Hepatocyte (in vitro differentiated cells): Measurements from ENCODE around the gene DLL1.

Experiments used
- CTCF ChIP-seq: fragments of 200-600 bp; sonication (generic); IDR thresholded peaks from 2 replicates; pipeline ENCODE4 v1.5.1; 2016; ENCODE audit warnings: antibody characterized with exemption, mild to moderate bottlenecking; ENCODE audit not compliant: poor library complexity
- EZH2 ChIP-seq: fragments of 200-600 bp; sonication (generic); IDR thresholded peaks from 2 replicates; pipeline ENCODE4 v1.6.1; 2016; ENCODE audit warnings: antibody characterized with exemption, mild to moderate bottlenecking, borderline replicate concordance

- no peak for TF ChIP-seq CTCF
- no peak for TF ChIP-seq EZH2
Measured at GRCh38 chr6:170249817-170250216, 41.1 kb downstream of the DLL1 start.
